HG03558 (cell line): ENCODE measurements around the gene CT45A5.
"Not testable (repeated sequence)": the region's sequence is repeated elsewhere in the genome, so short reads cannot be mapped to it uniquely, and the experiment has no call there.

Source experiments
- ATAC-seq: cut with Tn5 transposase; IDR thresholded peaks from one replicate; pipeline ENCODE4 v1.9.1; 2021; ENCODE audit warnings: moderate number of reproducible peaks; ENCODE audit not compliant: unreplicated experiment; ENCODE audit errors: extremely low read depth

Gene CT45A5

GRCh38 chrX:135785403-135785802 is at the start of gene CT45A5:
TSS of gene CT45A5 (minus strand) at chrX:135785503. CDS start at chrX:135781729, 3,774 bp downstream.
- ATAC-seq = not testable (repeated sequence)

GRCh38 chrX:135819912-135820311 is 34.6 kb upstream of the CT45A5 start, which contains the start of gene CT45A2:
TSS of gene CT45A2 (minus strand) at chrX:135820012. CDS start at chrX:135816265, 3,747 bp downstream.
- ATAC-seq = not testable (repeated sequence)

- ATAC-seq = not testable (repeated sequence)
These were observed 17.4 kb upstream of the CT45A5 start, which contains the start of gene CT45A6 for GRCh38 chrX:135802687-135803086. TSS of gene CT45A6 (minus strand) at chrX:135802787. CDS start at chrX:135798993, 3,794 bp downstream.

GRCh38 chrX:135768091-135768490 is 17.2 kb downstream of the CT45A5 start, which contains the start of gene CT45A3:
TSS of gene CT45A3 (minus strand) at chrX:135768191. CDS start at chrX:135764444, 3,747 bp downstream.
- not testable (repeated sequence) for ATAC-seq

GRCh38 chrX:135744739-135745138 is 40.6 kb downstream of the CT45A5 start:
- not testable (repeated sequence) for ATAC-seq

GRCh38 chrX:135741192-135741715 is 44.0 kb downstream of the CT45A5 start:
- ATAC-seq = no peak

GRCh38 chrX:135740681-135741149 is 44.6 kb downstream of the CT45A5 start:
- ATAC-seq = no peak

- ATAC-seq = no peak
These were observed 47.8 kb downstream of the CT45A5 start for GRCh38 chrX:135737366-135738071.

GRCh38 chrX:135734666-135735065 is 50.6 kb downstream of the CT45A5 start:
- ATAC-seq = not testable (repeated sequence)
